Urinary bladder (tissue), 4 donors: Measurements from ENCODE around the gene PAPOLA. TPM values are rescaled to one million over a fixed set of nuclear protein-coding genes. Genes with fewer than 3 reads are reported as not detected.
"Not testable (repeated sequence)": the region's sequence is repeated elsewhere in the genome, so short reads cannot be mapped to it uniquely, and the experiment has no call there.

ENCODE experiments used
- DNase-seq: peaks from one replicate; pipeline ENCODE4 v3.0.0-alpha.2; 2015; ENCODE audit errors: extremely low spot score
- H3K27ac ChIP-seq: one replicate; pipeline ENCODE4 v1.5.1; 2013; ENCODE audit warnings: low read depth, mild to moderate bottlenecking, moderate library complexity
- H3K36me3 ChIP-seq: one replicate; pipeline ENCODE4 v1.6.1; 2013; ENCODE audit warnings: mild to moderate bottlenecking, moderate library complexity; ENCODE audit not compliant: insufficient read depth
- H3K4me1 ChIP-seq: one replicate; pipeline ENCODE4 v1.6.1; 2013; ENCODE audit warnings: mild to moderate bottlenecking, moderate library complexity; ENCODE audit not compliant: insufficient read depth
- H3K4me3 ChIP-seq: one replicate; pipeline ENCODE4 v1.5.1; 2013; ENCODE audit warnings: low read depth, low read length
- WGBS: extraction: QIAGEN DNeasy Blood & Tissue Kit; methylation state at CpG from one replicate; pipeline ENCODE4 v1.1.7; 2013; 5-methylcytosine and 5-hydroxymethylcytosine counted together
- polyA plus RNA-seq: library from polyadenylated mRNA; stranded (reverse); fragments of 200-250 nt; gene quantifications from one replicate; pipeline ENCODE4 v1.2.3, GENCODE V29; 2013
- total RNA-seq: library from RNA; depleted of rRNA; stranded (reverse); fragments of >200 nt; gene quantifications from one replicate; pipeline ENCODE4 v1.2.3, GENCODE V29; 2014
- donor health status: healthy with polysubstance abuse.
- donor health status: healthy.

PAPOLA gene
- total and polyA plus RNA-seq, 2 donors: 70.6 to 327 TPM

- DNase-seq: no peak
Measured at GRCh38 chr14:96484399-96484798, 17.8 kb upstream of the PAPOLA start.

DNA sequence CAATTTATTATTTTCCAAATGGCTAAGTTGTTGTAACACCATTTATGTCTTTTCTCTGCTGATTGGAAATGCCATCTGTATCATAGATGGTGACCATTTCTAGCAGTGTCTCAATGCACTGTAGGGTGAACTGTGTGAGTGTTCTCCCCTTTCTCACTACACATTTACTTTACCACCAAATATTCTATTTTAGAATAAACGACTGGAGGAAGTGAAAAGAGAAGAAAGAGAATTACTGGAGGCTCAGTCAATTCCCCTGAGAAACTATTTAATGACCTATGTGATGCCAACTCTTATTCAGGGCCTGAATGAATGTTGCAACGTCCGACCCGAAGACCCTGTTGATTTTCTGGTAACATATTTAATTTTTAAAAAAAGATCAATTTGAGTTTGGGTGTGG lies 15.5 kb upstream of the PAPOLA start:
- Histone ChIP-seq H3K4me3 (no peak overlapping the region), H3K27ac (no peak overlapping the region), H3K4me1 (no peaks in the 10 kb centered on the region), H3K36me3 (no peaks in the 10 kb centered on the region)
- 75% methylated on average over 4 of the region's 4 CpGs for WGBS
- no peak for DNase-seq

More at GRCh38 chr14:96484399-96484798, 17.8 kb upstream of the PAPOLA start:
- Histone ChIP-seq H3K4me3 (no peak overlapping the region), H3K27ac (no peak overlapping the region), H3K36me3 (no peaks in the 10 kb centered on the region), H3K4me1 (no peaks in the 10 kb centered on the region)

DNA sequence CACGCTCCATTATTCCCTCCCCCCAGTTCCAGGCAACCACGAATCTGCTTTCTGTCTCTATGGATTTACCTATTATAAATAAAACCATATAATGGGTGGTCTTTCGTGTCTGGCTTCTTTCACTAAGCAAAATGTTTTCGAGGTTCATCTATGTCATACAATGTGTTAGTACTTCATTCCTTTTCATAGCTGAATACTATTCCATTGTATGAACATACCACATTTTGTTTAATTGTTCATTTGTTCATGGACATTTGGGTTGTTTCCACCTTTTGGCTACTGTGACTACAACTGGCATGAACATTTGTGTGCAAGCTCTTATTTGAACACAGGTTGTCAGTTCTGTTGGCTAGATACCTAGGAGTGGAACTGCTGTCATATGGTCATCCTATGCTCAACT lies 12.9 kb upstream of the PAPOLA start:
- no peak for DNase-seq
- H3K27ac ChIP-seq: no peak overlapping the region
- 81% methylated on average over 4 of the region's 4 CpGs for WGBS
- H3K4me3 ChIP-seq: no peak overlapping the region
- H3K36me3 ChIP-seq: no peaks in the 10 kb centered on the region
- no peaks in the 10 kb centered on the region for H3K4me1 ChIP-seq

DNA sequence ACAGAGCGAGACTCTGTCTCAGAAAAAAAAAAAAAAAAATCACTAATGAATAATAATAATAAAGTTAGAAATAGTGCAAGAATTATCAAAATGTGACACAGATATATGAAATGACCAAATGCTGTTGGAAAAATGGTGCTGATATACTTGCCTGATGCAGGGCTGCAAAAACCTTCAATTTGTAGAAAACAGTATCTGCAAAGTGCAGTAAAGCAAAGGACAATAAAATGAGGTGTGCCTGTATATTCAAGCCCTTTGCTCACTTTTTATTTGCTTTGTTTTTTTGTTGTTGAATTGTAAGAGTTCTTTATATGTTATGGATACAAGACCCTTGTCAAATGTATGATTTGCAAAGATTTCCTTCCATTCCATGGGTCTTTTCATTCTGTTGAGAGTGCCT lies 9.0 kb upstream of the PAPOLA start:
- H3K4me3 ChIP-seq: no peak overlapping the region
- WGBS: 97% methylated on average over 1 of the region's 1 CpG

GRCh38 chr14:96494331-96494730 lies 7.9 kb upstream of the PAPOLA start:
- Histone ChIP-seq H3K4me3 (no peak overlapping the region), H3K4me1 (no peaks in the 10 kb centered on the region), H3K36me3 (no peaks in the 10 kb centered on the region), H3K27ac (no peak overlapping the region)
- WGBS: 87% methylated on average over 3 of the region's 3 CpGs
- no peak for DNase-seq

More for the DNA sequence above, 9.0 kb upstream of the PAPOLA start:
- no peak overlapping the region for H3K27ac ChIP-seq
- H3K4me1 ChIP-seq: no peaks in the 10 kb centered on the region
- DNase-seq: no peak
- no peaks in the 10 kb centered on the region for H3K36me3 ChIP-seq

DNA sequence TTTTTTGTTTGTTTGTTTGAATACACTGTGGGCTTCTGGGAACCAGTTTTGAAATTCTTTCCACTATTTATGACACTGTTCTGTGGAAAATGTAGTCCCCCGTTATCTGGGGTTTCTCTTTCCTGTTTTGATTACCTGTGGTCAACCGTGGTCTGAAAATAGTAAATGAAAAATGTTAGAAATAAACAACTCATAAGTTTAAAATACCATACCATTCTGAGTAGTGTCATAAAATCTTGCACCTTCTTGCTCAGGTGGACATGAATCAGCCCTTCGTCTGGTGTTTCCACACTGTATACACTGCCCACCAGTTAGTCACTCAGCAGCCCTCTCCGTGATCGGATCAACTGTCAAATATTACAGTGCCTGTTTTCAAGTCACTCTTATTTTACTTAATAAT lies 5.1 kb upstream of the PAPOLA start:
- WGBS: 64% methylated on average over 5 of the region's 5 CpGs
- no peaks in the 10 kb centered on the region for H3K4me1 ChIP-seq
- no peak for DNase-seq
- H3K36me3 ChIP-seq: no peaks in the 10 kb centered on the region
- H3K4me3 ChIP-seq: no peak overlapping the region
- H3K27ac ChIP-seq: no peak overlapping the region

DNA sequence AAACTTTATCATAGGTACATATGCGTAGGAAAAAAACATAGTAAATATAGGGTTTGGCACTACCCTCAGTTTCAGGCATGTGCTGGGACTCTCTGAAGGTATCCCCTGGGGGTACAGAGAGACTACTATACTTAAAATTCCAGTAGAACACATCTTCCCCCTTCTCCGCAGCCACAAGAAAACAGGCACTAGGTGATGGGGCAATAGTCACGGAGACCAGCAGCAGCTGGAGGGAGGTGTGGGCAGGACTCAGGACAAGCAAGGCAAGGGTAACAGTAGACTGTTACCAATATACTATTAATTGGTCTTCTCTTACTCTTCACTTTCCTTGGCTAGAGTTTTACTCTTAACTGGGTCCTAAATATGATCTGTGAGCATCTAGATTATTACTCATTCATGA lies 4.6 kb upstream of the PAPOLA start:
- DNase-seq: no peak
- no peaks in the 10 kb centered on the region for H3K36me3 ChIP-seq
- 79% methylated on average over 3 of the region's 3 CpGs for WGBS
- no peaks in the 10 kb centered on the region for H3K4me1 ChIP-seq
- no peak overlapping the region for H3K4me3 ChIP-seq
- no peak overlapping the region for H3K27ac ChIP-seq

GRCh38 chr14:96501217-96501739 lies 904 bp upstream of the PAPOLA start:
- H3K4me3 ChIP-seq: peak overlapping the region; percentile 85
- WGBS: 13% methylated on average over 15 of the region's 15 CpGs
- no peaks in the 10 kb centered on the region for H3K36me3 ChIP-seq
- peak overlapping the region; percentile 76 for H3K27ac ChIP-seq
- H3K4me1 ChIP-seq: no peaks in the 10 kb centered on the region
- no peak for DNase-seq

DNA sequence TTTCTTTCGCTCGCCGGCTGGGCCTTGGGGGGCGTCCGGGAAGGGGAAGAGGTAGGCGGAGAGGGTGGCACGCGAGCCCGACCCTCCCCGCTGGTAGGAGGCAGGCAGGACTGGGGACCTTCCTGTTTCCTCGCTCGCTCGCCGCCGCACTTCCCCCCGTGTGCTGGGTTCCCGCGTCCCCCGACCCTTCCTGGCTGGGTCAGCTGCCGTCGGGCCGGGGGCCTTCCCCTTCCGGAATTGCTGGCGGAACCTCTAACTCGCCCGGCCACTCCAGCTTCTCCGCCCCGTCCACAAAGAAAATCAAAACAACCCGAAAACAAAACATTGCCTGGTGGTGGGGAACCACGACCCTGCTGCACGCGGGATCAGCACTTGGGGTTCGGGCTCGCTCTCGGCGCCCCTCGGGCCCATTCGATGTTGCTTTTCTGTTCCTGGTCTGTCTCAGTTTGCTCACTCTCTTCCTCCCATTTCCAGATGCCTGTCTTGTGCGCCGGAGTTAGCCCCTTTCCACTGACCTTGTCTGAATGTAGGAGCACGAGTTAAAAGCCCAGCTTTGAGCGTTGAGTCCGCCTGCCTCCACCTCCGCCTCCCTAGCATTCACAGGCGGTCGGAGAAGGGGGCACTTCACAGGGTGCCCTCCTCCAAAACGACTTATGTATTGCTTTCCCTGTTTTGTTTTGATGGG lies 581 bp downstream of the PAPOLA start:
- Histone ChIP-seq H3K27ac (peak overlapping the region; percentile 95), H3K4me1 (no peaks in the 10 kb centered on the region), H3K36me3 (no peaks in the 10 kb centered on the region), H3K4me3 (peak overlapping the region; percentile 85)
- peak; percentile 31 for DNase-seq
- WGBS: under 1% methylated on average over 47 of the region's 47 CpGs

DNA sequence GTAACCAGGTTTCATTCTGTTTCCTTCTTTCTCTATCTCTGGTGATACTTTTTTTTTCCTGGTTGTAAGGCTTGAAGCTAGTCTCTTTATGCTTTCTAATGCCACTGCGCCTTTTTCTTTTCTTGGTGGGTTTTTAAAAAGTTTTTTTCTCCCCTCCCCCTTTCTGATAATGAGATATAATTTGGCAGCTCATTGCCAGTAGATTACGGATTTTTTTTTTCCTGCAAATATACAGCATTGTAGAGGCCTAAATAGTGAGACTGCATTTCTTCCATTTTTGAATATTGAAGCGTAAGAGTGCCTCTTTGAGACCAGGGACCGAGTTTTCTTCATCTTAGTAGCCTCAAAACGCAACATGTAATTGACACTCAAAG lies 1.1 kb downstream of the PAPOLA start:
- no peaks in the 10 kb centered on the region for H3K4me1 ChIP-seq
- H3K36me3 ChIP-seq: no peaks in the 10 kb centered on the region
- peak overlapping the region; percentile 85 for H3K4me3 ChIP-seq
- no peak for DNase-seq
- 13% methylated on average over 5 of the region's 5 CpGs for WGBS
- H3K27ac ChIP-seq: peak overlapping the region; percentile 95

- H3K27ac ChIP-seq, H3K4me1 ChIP-seq, H3K4me3 ChIP-seq, DNase-seq, H3K36me3 ChIP-seq: not testable (repeated sequence)
- WGBS: 97% methylated on average over 12 of the region's 12 CpGs
Measured at GRCh38 chr14:96504353-96504752, 2.2 kb downstream of the PAPOLA start.

- H3K36me3 ChIP-seq: no peaks in the 10 kb centered on the region
- peaks cover 2% of the 10 kb centered on the region for H3K4me1 ChIP-seq
- DNase-seq: no peak
- no peak overlapping the region for H3K27ac ChIP-seq
- WGBS: 96% methylated on average over 7 of the region's 7 CpGs
- no peak overlapping the region for H3K4me3 ChIP-seq
Measured at GRCh38 chr14:96507723-96508122, 5.5 kb downstream of the PAPOLA start.

- H3K4me3 ChIP-seq: no peak overlapping the region
- H3K27ac ChIP-seq: no peak overlapping the region
- H3K36me3 ChIP-seq: no peaks in the 10 kb centered on the region
- H3K4me1 ChIP-seq: peaks cover 2% of the 10 kb centered on the region
- WGBS: 91% methylated on average over 5 of the region's 5 CpGs
- DNase-seq: no peak
Measured at GRCh38 chr14:96508900-96509299, 6.7 kb downstream of the PAPOLA start.

- WGBS: 81% methylated on average over 6 of the region's 6 CpGs
- Histone ChIP-seq H3K4me1 (peaks cover 3% of the 10 kb centered on the region), H3K4me3 (no peak overlapping the region), H3K36me3 (no peaks in the 10 kb centered on the region), H3K27ac (no peak overlapping the region)
- no peak for DNase-seq
Measured at GRCh38 chr14:96509457-96510090, 7.4 kb downstream of the PAPOLA start.
